H1 (cell line): ENCODE measurements around the gene MTNR1A. TPM values are rescaled to one million over a fixed set of nuclear protein-coding genes. Genes with fewer than 3 reads are reported as not detected.

Source experiments
- CTCF ChIA-PET: fragments of 300-600 bp; sonication (Branson Sonifier 250); formaldehyde crosslinking; loops from one replicate; lab custom pipeline; 2021; ENCODE audit not compliant: partially characterized antibody; lab: Charles Lee
- POLR2A ChIA-PET: fragments of 300-600 bp; sonication (Branson Sonifier 250); formaldehyde crosslinking; loops from one replicate; lab custom pipeline; 2021; ENCODE audit warnings: inconsistent platforms; ENCODE audit not compliant: partially characterized antibody; lab: Charles Lee
- DNase-seq, 2 experiments: peaks; one replicate each; pipeline versions ENCODE4 v3.0.0 to v3.0.0-alpha.2; 2010 to 2022; ENCODE audit warnings: low spot score in 2 of 2, low read depth in 1 of 2, mixed read lengths in 1 of 2
- FAIRE-seq: peaks from 2 replicates; lab custom pipeline; 2011; peaks lifted over from hg19 to GRCh38; lab: Jason Lieb, UNC
- H2AFZ ChIP-seq: 2 replicates; pipeline ENCODE4 v1.8.1; 2012; ENCODE audit warnings: low read length, inconsistent platforms
- H2AK5ac ChIP-seq: 2 replicates; pipeline ENCODE4 v1.6.1; 2013; ENCODE audit warnings: low read depth, low read length
- H2BK120ac ChIP-seq: replicated peaks from 2 replicates; pipeline ENCODE3; 2013; ENCODE audit warnings: low read depth, low read length, inconsistent platforms
- H2BK12ac ChIP-seq: 2 replicates; pipeline ENCODE4 v1.6.1; 2013; ENCODE audit warnings: low read depth, low read length
- H2BK15ac ChIP-seq: 2 replicates; pipeline ENCODE4 v1.6.1; 2013; ENCODE audit warnings: low read length
- H2BK20ac ChIP-seq: 2 replicates; pipeline ENCODE4 v1.6.1; 2013; ENCODE audit warnings: low read length
- H2BK5ac ChIP-seq: 2 replicates; pipeline ENCODE4 v1.6.1; 2013; ENCODE audit warnings: low read depth, low read length
- H3K14ac ChIP-seq: 2 replicates; pipeline ENCODE4 v1.6.1; 2013; ENCODE audit warnings: inconsistent platforms; ENCODE audit not compliant: insufficient read length
- H3K18ac ChIP-seq: 2 replicates; pipeline ENCODE4 v1.6.1; 2013; ENCODE audit warnings: low read length; ENCODE audit errors: extremely low read depth
- H3K23ac ChIP-seq: 2 replicates; pipeline ENCODE4 v1.6.1; 2013; ENCODE audit warnings: inconsistent platforms; ENCODE audit not compliant: insufficient read length
- H3K23me2 ChIP-seq: 2 replicates; pipeline ENCODE4 v1.6.1; 2013; ENCODE audit warnings: low read depth, low read length
- H3K27ac ChIP-seq: 2 replicates; pipeline ENCODE4 v1.6.1; 2011; ENCODE audit warnings: low read depth, low read length, inconsistent platforms
- H3K27me3 ChIP-seq, 4 experiments: replicated peaks in 1 of 4; 1 replicate in 1 of 4; 2 replicates in 3 of 4; pipeline versions ENCODE4 v1.6.1 to v1.8.1; 2011 to 2013; ENCODE audit warnings: low read length in 3 of 4, mild to moderate bottlenecking in 3 of 4, inconsistent platforms in 2 of 4, mixed read lengths in 2 of 4, moderate library complexity in 1 of 4; ENCODE audit not compliant: control insufficient read depth in 3 of 4, insufficient read depth in 3 of 4; ENCODE audit errors: extremely low read depth in 1 of 4
- H3K36me3 ChIP-seq, 4 experiments: 2 replicates each; pipeline versions ENCODE4 v1.6.1 to v1.8.1; 2011 to 2013; ENCODE audit warnings: mild to moderate bottlenecking in 4 of 4, low read length in 3 of 4, moderate library complexity in 2 of 4, control low read depth in 1 of 4, inconsistent platforms in 1 of 4; ENCODE audit not compliant: insufficient read depth in 4 of 4, control insufficient read depth in 2 of 4
- H3K4ac ChIP-seq: replicated peaks from 2 replicates; pipeline ENCODE3; 2013; ENCODE audit warnings: low read length, low read depth, mixed read lengths, inconsistent platforms; ENCODE audit not compliant: insufficient read length
- H3K4me1 ChIP-seq, 4 experiments: replicated peaks in 1 of 4; 1 replicate in 1 of 4; 2 replicates in 3 of 4; pipeline versions ENCODE4 v1.6.1 to v1.8.1; 2011 to 2013; ENCODE audit warnings: low read length in 3 of 4, inconsistent platforms in 2 of 4, mixed read lengths in 1 of 4; ENCODE audit not compliant: insufficient read depth in 4 of 4, control insufficient read depth in 3 of 4
- H3K4me2 ChIP-seq, 2 experiments: 2 replicates each; pipeline versions ENCODE4 v1.6.1 to v1.8.1; 2011 to 2013; ENCODE audit warnings: low read depth in 2 of 2, low read length in 2 of 2, control low read depth in 1 of 2, inconsistent platforms in 1 of 2, mild to moderate bottlenecking in 1 of 2; ENCODE audit not compliant: insufficient read depth in 1 of 2
- H3K4me3 ChIP-seq, 4 experiments: fragments of 200-600, 300-600 bp in 1 of 4; sonication (generic), shearing (Covaris generic), sonication (Bioruptor Twin) in 1 of 4; 2 replicates each; pipeline versions ENCODE4 v1.5.1 to v1.8.1; 2011 to 2016; ENCODE audit warnings: low read length in 4 of 4, low read depth in 3 of 4, control low read depth in 2 of 4, inconsistent platforms in 2 of 4, mild to moderate bottlenecking in 2 of 4, mixed read lengths in 1 of 4, moderate library complexity in 1 of 4; ENCODE audit not compliant: insufficient read depth in 2 of 4; ENCODE audit errors: extremely low read depth in 1 of 4
- H3K56ac ChIP-seq: replicated peaks from 2 replicates; pipeline ENCODE3; 2013; ENCODE audit warnings: low read depth, mild to moderate bottlenecking, mixed read lengths, low read length, inconsistent platforms; ENCODE audit not compliant: insufficient read length
- H3K79me1 ChIP-seq: 2 replicates; pipeline ENCODE4 v1.6.1; 2013; ENCODE audit warnings: low read depth, low read length, control low read depth
- H3K79me2 ChIP-seq, 2 experiments: 2 replicates each; pipeline versions ENCODE4 v1.6.1 to v1.8.1; 2012 to 2013; ENCODE audit warnings: low read length in 2 of 2, mild to moderate bottlenecking in 2 of 2, inconsistent platforms in 1 of 2; ENCODE audit not compliant: insufficient read depth in 2 of 2, control insufficient read depth in 1 of 2
- H3K9ac ChIP-seq, 4 experiments: replicated peaks in 1 of 4; 1 replicate in 1 of 4; 2 replicates in 3 of 4; pipeline versions ENCODE4 v1.6.1 to v1.8.1; 2011 to 2013; ENCODE audit warnings: low read depth in 3 of 4, low read length in 3 of 4, control low read depth in 2 of 4, mild to moderate bottlenecking in 2 of 4, moderate library complexity in 2 of 4, inconsistent platforms in 1 of 4; ENCODE audit errors: extremely low read depth in 1 of 4
- H3K9me3 ChIP-seq, 2 experiments: 2 replicates each; pipeline versions ENCODE4 v1.6.1 to v1.8.1; 2012 to 2013; ENCODE audit warnings: mild to moderate bottlenecking in 2 of 2, moderate library complexity in 2 of 2, control low read depth in 1 of 2, inconsistent platforms in 1 of 2, low read depth in 1 of 2, low read length in 1 of 2, mixed read lengths in 1 of 2; ENCODE audit not compliant: insufficient read depth in 2 of 2
- H4K20me1 ChIP-seq, 2 experiments: replicated peaks in 1 of 2; 2 replicates each; pipeline versions ENCODE3 to v1.8.1; 2011 to 2013; ENCODE audit warnings: inconsistent platforms in 2 of 2, low read length in 2 of 2, mild to moderate bottlenecking in 1 of 2; ENCODE audit not compliant: insufficient read depth in 2 of 2, control insufficient read depth in 1 of 2
- H4K5ac ChIP-seq: 2 replicates; pipeline ENCODE4 v1.6.1; 2013; ENCODE audit warnings: low read length, low read depth, mixed read lengths, inconsistent platforms; ENCODE audit not compliant: insufficient read length
- H4K8ac ChIP-seq: 2 replicates; pipeline ENCODE4 v1.8.0; 2013; ENCODE audit warnings: mild to moderate bottlenecking, moderate library complexity, low read length, inconsistent platforms; ENCODE audit not compliant: insufficient read depth; ENCODE audit errors: extremely low read depth
- H4K91ac ChIP-seq: replicated peaks from 2 replicates; pipeline ENCODE3; 2013; ENCODE audit warnings: low read length, mixed read lengths, inconsistent platforms; ENCODE audit not compliant: insufficient read length
- ASH2L ChIP-seq: fragments of 200-600, 300-600 bp; sonication (generic); IDR thresholded peaks from one replicate; pipeline ENCODE4 v1.7.1; 2017; ENCODE audit warnings: low read length
- EP300 ChIP-seq, 2 experiments: IDR thresholded peaks; 1 replicate in 1 of 2; 2 replicates in 1 of 2; pipeline ENCODE4 v1.6.1; 2011 to 2012; ENCODE audit warnings: low read depth in 2 of 2, low read length in 2 of 2, mild to moderate bottlenecking in 2 of 2, borderline replicate concordance in 1 of 2, inconsistent platforms in 1 of 2, moderate library complexity in 1 of 2
- GABPA ChIP-seq: IDR thresholded peaks from 2 replicates; pipeline ENCODE4 v1.6.1; 2011; ENCODE audit warnings: mild to moderate bottlenecking, low read length, moderate library complexity, borderline replicate concordance; ENCODE audit not compliant: insufficient read depth
- KDM4A ChIP-seq: IDR thresholded peaks from one replicate; pipeline ENCODE4 v1.7.1; 2012; ENCODE audit warnings: low read depth, mild to moderate bottlenecking, moderate library complexity, low read length, inconsistent platforms; ENCODE audit not compliant: severe bottlenecking
- NANOG ChIP-seq: IDR thresholded peaks from 2 replicates; pipeline ENCODE4 v1.6.1; 2011; ENCODE audit warnings: low read length, low read depth, mild to moderate bottlenecking, inconsistent platforms; ENCODE audit not compliant: insufficient read depth, poor library complexity, severe bottlenecking
- SIN3A ChIP-seq, 2 experiments: IDR thresholded peaks in 1 of 2; conservative IDR thresholded peaks in 1 of 2; 2 replicates each; pipeline ENCODE4 v1.6.1; 2011 to 2012; ENCODE audit warnings: low read length in 2 of 2, improper control_type of control experiment in 1 of 2, low read depth in 1 of 2, mild to moderate bottlenecking in 1 of 2
- TAF1 ChIP-seq: IDR thresholded peaks from 2 replicates; pipeline ENCODE4 v1.6.1; 2011; ENCODE audit warnings: mild to moderate bottlenecking, low read depth, low read length
- WGBS, 2 experiments: shearing (Covaris generic) in 1 of 2; methylation state at CpG; one replicate each; pipeline versions ENCODE4 v1.1.6 to v1.1.7; 2013 to 2015; ENCODE audit warnings: low lambda C conversion rate in 2 of 2, mixed read lengths in 2 of 2, inconsistent platforms in 1 of 2, low coverage in 1 of 2, missing lambda C conversion rate in 1 of 2; ENCODE audit not compliant: insufficient replicate concordance in 2 of 2, insufficient coverage in 1 of 2, insufficient read length in 1 of 2; ENCODE audit errors: extremely low coverage in 1 of 2, missing lambda C conversion rate in 1 of 2; 5-methylcytosine and 5-hydroxymethylcytosine counted together
- polyA plus RNA-seq, 7 experiments: library from polyadenylated mRNA; depleted of rRNA in 3 of 7; stranded (reverse) in 5 of 7; unstranded in 2 of 7; fragments of >200 nt in 5 of 7; fragments of 200-250 nt in 2 of 7; gene quantifications; 1 replicate in 5 of 7; 2 replicates in 1 of 7; 4 replicates in 1 of 7; pipeline versions ENCODE4 v1.2.1 to v1.2.3, GENCODE V29; 2011 to 2013; ENCODE audit warnings: missing spikeins in 2 of 7, mixed read lengths in 2 of 7
- total RNA-seq: library from RNA; stranded (reverse); fragmentation: NEBNext Ultra II Directional; extraction: Animal tissue kit (Norgen Biotek cat#: 25700); gene quantifications from 2 replicates; pipeline ENCODE4 v1.2.1, GENCODE V29; 2021

MTNR1A gene
- total and polyA plus RNA-seq, 2 of the 8 experiments (the other 6 are each of a cell fraction or from before 2014, with no cell fraction given), result 0.45 to 1.0 TPM

DNA sequence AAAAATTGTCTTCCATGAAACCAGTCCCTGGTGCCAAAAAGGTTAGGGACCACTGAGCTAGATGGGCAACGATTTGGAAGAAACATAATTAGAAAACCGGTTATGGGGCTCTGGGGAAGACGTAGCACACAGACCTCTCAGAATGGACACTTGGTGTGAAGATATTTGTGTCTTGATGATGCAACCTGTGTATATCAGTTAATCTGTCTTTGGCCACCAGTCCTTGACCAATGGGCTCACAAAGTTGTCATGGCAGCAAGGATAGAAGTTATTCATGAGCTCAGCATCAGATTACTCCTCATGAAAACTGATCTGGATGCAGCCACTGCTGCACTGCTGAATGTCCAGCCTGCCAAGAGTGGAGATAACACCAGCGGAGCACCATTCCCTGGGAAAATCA, 13.6 kb downstream of the MTNR1A start:
- no peak overlapping the region for H4K5ac ChIP-seq
- H3K9ac ChIP-seq, result no peak overlapping the region
- H3K4me3 ChIP-seq, result no peak overlapping the region
- peaks cover 4 to 5% of the 10 kb centered on the region in 2 experiments; a peak in 3 of 4 replicates for H3K9me3 ChIP-seq
- CTCF ChIA-PET, result interaction anchor here (0.6 to 1.8 kb wide), 4 partner anchors 9 to 245 kb away, joined by 3 to 5 read pairs (median 3); no protein-coding TSS in a partner anchor
- FAIRE-seq (no peak), DNase-seq (no peak)
- 0 out of 2 replicates have a peak, but pooled peaks cover 2% of the 10 kb centered on the region for H3K23me2 ChIP-seq
- no peak overlapping the region for H3K23ac ChIP-seq
- H3K4ac ChIP-seq, result no peak overlapping the region
- H2BK20ac ChIP-seq, result no peak overlapping the region
- H2AFZ ChIP-seq, result no peak overlapping the region
- no peak overlapping the region for H3K4me2 ChIP-seq
- no peaks in the 10 kb centered on the region for H3K79me2 ChIP-seq
- no peaks in the 10 kb centered on the region; a peak in 1 of 7 replicates for H3K27me3 ChIP-seq
- H4K8ac ChIP-seq, result no peak overlapping the region
- POLR2A ChIA-PET, result no interaction called here
- H2BK12ac ChIP-seq, result no peak overlapping the region
- H2BK15ac ChIP-seq, result no peak overlapping the region
- H2BK120ac ChIP-seq, result no peak overlapping the region
- no peak overlapping the region for H3K56ac ChIP-seq
- H2BK5ac ChIP-seq, result no peak overlapping the region
- H4K20me1 ChIP-seq, result no peaks in the 10 kb centered on the region
- H2AK5ac ChIP-seq, result no peak overlapping the region
- no peaks in the 10 kb centered on the region for H3K36me3 ChIP-seq
- no peak overlapping the region for H3K27ac ChIP-seq
- no peaks in the 10 kb centered on the region for H3K4me1 ChIP-seq
- no peak overlapping the region for H4K91ac ChIP-seq
- no peak overlapping the region for H3K14ac ChIP-seq
- H3K79me1 ChIP-seq, result no peaks in the 10 kb centered on the region
- 93% methylated on average over 4 of the region's 4 CpGs; no CpG with 5 or more reads in 1 of the 2 experiments for WGBS, 2 experiments
- no peak overlapping the region for H3K18ac ChIP-seq
- no peak for TF ChIP-seq EP300 (IDR thresholded peaks at IDR 0.05; ENCODE audit: borderline replicate concordance in 1 of 2, low read depth in 2 of 2, low read length in 2 of 2)
- TF ChIP-seq TAF1, result no peak
- TF ChIP-seq ASH2L, result no peak
- no peak for TF ChIP-seq NANOG
- TF ChIP-seq GABPA, result no peak
- no peak for TF ChIP-seq KDM4A
- TF ChIP-seq SIN3A (conservative IDR thresholded peaks at IDR 0.05 in 1 of 2, IDR thresholded peaks at IDR 0.05 in 1 of 2; ENCODE audit: low read depth in 1 of 2, low read length in 2 of 2), result no peak
